ENCODE data around the gene CACNA1G. TPM values are rescaled to one million over a fixed set of nuclear protein-coding genes. Genes with fewer than 3 reads are reported as not detected.

Gene CACNA1G
- total and polyA plus RNA-seq, 10 donors = 0.02 to 1.3 (median 0.09) TPM; not detected in 1

- WGBS, 5 donors = 90 to 97% (median 92%) methylated on average over 15 to 20 of the region's 20 CpGs
- no peak overlapping the region for H3K4me3 ChIP-seq
- TF ChIP-seq CTCF (IDR thresholded peaks at IDR 0.05 in 8 of 11, conservative IDR thresholded peaks at IDR 0.05 in 3 of 11) (no peak), POLR2A (IDR thresholded peaks at IDR 0.05) (no peak), POLR2AphosphoS5 (IDR thresholded peaks at IDR 0.05) (no peak)
These were observed 112.5 kb downstream of the CACNA1G start for GRCh38 chr17:50672831-50673551.

GRCh38 chr17:50675190-50675589, 114.7 kb downstream of the CACNA1G start:
- Histone ChIP-seq H3K4me3 (no peak overlapping the region), H3K36me3 (no peaks in the 10 kb centered on the region), H3K9me3 (no peaks in the 10 kb centered on the region), H3K27me3 (replicated peaks in 1 of 7) (peaks cover 0 to under 1% (median 0%) of the 10 kb centered on the region in 7 donors), H3K4me1 (peaks cover 0 to 5% (median 0%) of the 10 kb centered on the region in 6 donors), H3K27ac (no peak overlapping the region)
- TF ChIP-seq CTCF (IDR thresholded peaks at IDR 0.05 in 8 of 11, conservative IDR thresholded peaks at IDR 0.05 in 3 of 11) (no peak), POLR2AphosphoS5 (IDR thresholded peaks at IDR 0.05) (no peak), POLR2A (IDR thresholded peaks at IDR 0.05) (no peak)
- DNase-seq = no peak
- intact Hi-C loops (cut with DNase I; ENCODE audit: low total_unique reads) = no loop called here
- 46 to 88% (median 83%) methylated on average over 3 of the region's 3 CpGs for WGBS, 5 donors

More at GRCh38 chr17:50672831-50673551, 112.5 kb downstream of the CACNA1G start:
- H3K9me3 ChIP-seq = no peaks in the 10 kb centered on the region
- no peaks in the 10 kb centered on the region for H3K36me3 ChIP-seq
- intact Hi-C loops (cut with DNase I; ENCODE audit: low total_unique reads) = no loop called here
- H3K27ac ChIP-seq = no peak overlapping the region
- peaks cover 0 to 8% (median 2%) of the 10 kb centered on the region in 6 donors for H3K4me1 ChIP-seq
- DNase-seq = peak; percentile 63
- no peaks in the 10 kb centered on the region for H3K27me3 ChIP-seq (replicated peaks in 1 of 7)

DNA sequence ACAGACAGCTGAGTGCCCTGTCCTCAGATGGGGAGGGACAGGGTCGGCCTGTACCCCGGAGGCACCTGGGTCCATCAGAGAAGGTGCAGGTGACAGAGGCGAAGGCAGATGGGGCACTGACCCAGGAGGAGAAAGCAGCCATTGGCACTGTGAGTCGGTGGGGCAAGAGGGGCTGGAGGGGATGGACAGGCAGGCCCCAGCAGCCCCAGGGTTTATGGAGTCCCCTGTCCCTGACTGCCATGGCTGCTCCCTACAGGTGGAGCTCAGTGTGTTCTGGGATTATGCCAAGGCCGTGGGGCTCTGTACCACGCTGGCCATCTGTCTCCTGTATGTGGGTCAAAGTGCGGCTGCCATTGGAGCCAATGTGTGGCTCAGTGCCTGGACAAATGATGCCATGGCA, 115.1 kb downstream of the CACNA1G start:
- peaks cover 0 to 5% (median 0%) of the 10 kb centered on the region in 7 donors for H3K27me3 ChIP-seq (replicated peaks in 1 of 7)
- DNase-seq = no peak
- intact Hi-C loops (cut with DNase I; ENCODE audit: low total_unique reads) = no loop called here
- no peaks in the 10 kb centered on the region for H3K36me3 ChIP-seq
- H3K9me3 ChIP-seq = no peaks in the 10 kb centered on the region
- H3K4me1 ChIP-seq = peaks cover 0 to 5% (median 0%) of the 10 kb centered on the region in 6 donors
- H3K27ac ChIP-seq = no peak overlapping the region
- no peak for TF ChIP-seq CTCF (IDR thresholded peaks at IDR 0.05 in 8 of 11, conservative IDR thresholded peaks at IDR 0.05 in 3 of 11)
- no peak for TF ChIP-seq POLR2AphosphoS5 (IDR thresholded peaks at IDR 0.05)
- no peak for TF ChIP-seq POLR2A (IDR thresholded peaks at IDR 0.05)
- H3K4me3 ChIP-seq = no peak overlapping the region
- WGBS, 5 donors = 87 to 94% (median 93%) methylated on average over 2 to 7 of the region's 7 CpGs

Data from spleen (tissue), 11 donors.